ENCODE measurements around the gene AMFR.
A peak's percentile ranks its signal among the peaks of the same experiment; 100 is the strongest.
"Not testable (repeated sequence)": the region's sequence is repeated elsewhere in the genome, so short reads cannot be mapped to it uniquely, and the experiment has no call there.

Gene AMFR

GRCh38 chr16:56382901-56383355 lies 42.4 kb downstream of the AMFR start:
- no peak for TF ChIP-seq CTCF (IDR thresholded peaks at IDR 0.05; ENCODE audit: control insufficient read depth, extremely low read depth, insufficient read depth)
- no peak for DNase-seq (ENCODE audit: low read depth)
- H3K4me3 ChIP-seq (ENCODE audit: low read depth, low read length), result no peak overlapping the region

- TF ChIP-seq CTCF (IDR thresholded peaks at IDR 0.05; ENCODE audit: control insufficient read depth, extremely low read depth, insufficient read depth), result no peak
- no peak overlapping the region for H3K4me3 ChIP-seq (ENCODE audit: low read depth, low read length)
- DNase-seq (ENCODE audit: low read depth), result no peak
Measured at GRCh38 chr16:56382459-56382858, 42.9 kb downstream of the AMFR start.

- H3K4me3 ChIP-seq (ENCODE audit: low read depth, low read length); DNase-seq (ENCODE audit: low read depth): not testable (repeated sequence)
Measured at GRCh38 chr16:56380778-56381485, 44.4 kb downstream of the AMFR start.

GRCh38 chr16:56379044-56379443 lies 46.3 kb downstream of the AMFR start:
- not testable (repeated sequence) for DNase-seq (ENCODE audit: low read depth); H3K4me3 ChIP-seq (ENCODE audit: low read depth, low read length)

GRCh38 chr16:56375792-56376191 lies 49.6 kb downstream of the AMFR start:
- DNase-seq (ENCODE audit: low read depth); H3K4me3 ChIP-seq (ENCODE audit: low read depth, low read length): not testable (repeated sequence)

- TF ChIP-seq CTCF (IDR thresholded peaks at IDR 0.05; ENCODE audit: control insufficient read depth, extremely low read depth, insufficient read depth), result no peak
- peak; percentile 79 for DNase-seq (ENCODE audit: low read depth)
- no peak overlapping the region for H3K4me3 ChIP-seq (ENCODE audit: low read depth, low read length)
Measured at GRCh38 chr16:56373003-56373402, 52.3 kb downstream of the AMFR start.

- no peak for DNase-seq (ENCODE audit: low read depth)
- TF ChIP-seq CTCF (IDR thresholded peaks at IDR 0.05; ENCODE audit: control insufficient read depth, extremely low read depth, insufficient read depth), result no peak
- no peak overlapping the region for H3K4me3 ChIP-seq (ENCODE audit: low read depth, low read length)
Measured at GRCh38 chr16:56372013-56372634, 53.2 kb downstream of the AMFR start.

GRCh38 chr16:56371660-56371937 lies 53.7 kb downstream of the AMFR start:
- no peak for TF ChIP-seq CTCF (IDR thresholded peaks at IDR 0.05; ENCODE audit: control insufficient read depth, extremely low read depth, insufficient read depth)
- DNase-seq (ENCODE audit: low read depth), result no peak
- H3K4me3 ChIP-seq (ENCODE audit: low read depth, low read length), result no peak overlapping the region

Measured in LNCaP clone FGC (cell line).